IPS DF 4.7 (cell line): ENCODE results near the gene STRADB.
"Not testable (repeated sequence)": the region's sequence is repeated elsewhere in the genome, so short reads cannot be mapped to it uniquely, and the experiment has no call there.

Experiments used
- DNase-seq: peaks from one replicate; pipeline ENCODE4 v3.0.0-alpha.2; 2013; ENCODE audit warnings: low spot score; ENCODE audit errors: extremely low read depth

Gene STRADB

DNA sequence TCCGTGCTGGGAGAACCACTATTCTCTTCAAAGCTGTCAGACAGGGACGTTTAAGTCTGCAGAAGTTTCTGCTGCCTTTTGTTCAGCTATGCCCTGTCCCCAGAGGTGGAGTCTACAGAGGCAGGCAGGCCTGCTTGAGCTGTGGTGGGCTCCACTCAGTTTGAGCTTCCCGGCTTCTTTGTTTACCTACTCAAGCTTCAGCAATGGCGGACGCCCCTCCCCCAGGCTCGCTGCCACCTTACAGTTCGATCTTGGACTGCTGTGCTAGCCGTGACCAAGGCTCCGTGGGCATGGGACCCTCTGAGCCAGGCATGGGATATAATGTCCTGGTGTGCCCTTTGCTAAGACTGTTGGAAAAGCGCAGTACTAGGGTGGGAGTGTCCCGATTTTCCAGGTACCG, 21.2 kb upstream of the STRADB start:
- not testable (repeated sequence) for DNase-seq

DNA sequence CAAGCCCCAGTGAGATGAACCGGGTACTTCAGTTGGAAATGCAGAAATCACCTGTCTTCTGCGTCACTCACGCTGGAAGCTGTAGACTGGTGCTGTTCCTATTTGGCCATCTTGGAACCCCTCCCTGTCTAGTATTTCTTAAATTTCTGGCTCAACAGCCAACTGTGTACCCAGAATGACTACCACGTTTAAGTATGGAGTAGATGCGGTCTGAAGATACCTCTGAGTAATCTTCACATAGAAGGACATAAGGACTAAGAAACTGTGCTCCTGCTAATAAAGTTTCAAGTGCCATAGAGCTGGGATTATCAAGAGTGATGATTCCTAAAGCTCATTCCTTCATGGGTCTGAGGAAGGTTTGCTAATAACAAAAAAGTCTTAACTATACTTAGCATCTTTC, 20.7 kb upstream of the STRADB start:
- no peak for DNase-seq

DNA sequence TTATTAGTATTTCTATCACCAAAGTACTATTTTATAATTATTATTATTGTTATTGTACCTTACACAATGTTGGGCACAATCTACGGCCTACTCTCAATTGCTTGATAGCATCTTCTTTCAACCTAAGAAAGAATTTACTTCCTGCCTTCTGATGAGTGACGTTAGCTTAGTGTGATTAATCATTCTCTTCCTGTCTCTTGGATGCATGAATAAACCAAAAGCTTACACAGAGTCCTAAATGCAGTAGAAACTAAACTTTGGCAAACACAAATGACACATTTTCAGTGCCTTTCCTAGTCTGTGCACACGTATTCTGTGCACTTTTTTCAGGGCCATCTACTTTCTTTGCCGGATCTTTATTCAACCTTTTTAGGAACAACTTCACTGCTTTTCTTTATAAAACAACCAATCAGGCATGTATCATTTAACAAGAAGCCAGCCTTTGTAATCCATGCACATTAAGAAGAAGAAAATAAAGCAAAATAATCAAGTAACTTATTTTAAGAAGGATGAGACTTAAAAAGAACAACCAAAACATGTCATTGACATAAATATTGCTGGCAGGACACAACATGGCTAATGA, 19.4 kb upstream of the STRADB start:
- no peak for DNase-seq

DNA sequence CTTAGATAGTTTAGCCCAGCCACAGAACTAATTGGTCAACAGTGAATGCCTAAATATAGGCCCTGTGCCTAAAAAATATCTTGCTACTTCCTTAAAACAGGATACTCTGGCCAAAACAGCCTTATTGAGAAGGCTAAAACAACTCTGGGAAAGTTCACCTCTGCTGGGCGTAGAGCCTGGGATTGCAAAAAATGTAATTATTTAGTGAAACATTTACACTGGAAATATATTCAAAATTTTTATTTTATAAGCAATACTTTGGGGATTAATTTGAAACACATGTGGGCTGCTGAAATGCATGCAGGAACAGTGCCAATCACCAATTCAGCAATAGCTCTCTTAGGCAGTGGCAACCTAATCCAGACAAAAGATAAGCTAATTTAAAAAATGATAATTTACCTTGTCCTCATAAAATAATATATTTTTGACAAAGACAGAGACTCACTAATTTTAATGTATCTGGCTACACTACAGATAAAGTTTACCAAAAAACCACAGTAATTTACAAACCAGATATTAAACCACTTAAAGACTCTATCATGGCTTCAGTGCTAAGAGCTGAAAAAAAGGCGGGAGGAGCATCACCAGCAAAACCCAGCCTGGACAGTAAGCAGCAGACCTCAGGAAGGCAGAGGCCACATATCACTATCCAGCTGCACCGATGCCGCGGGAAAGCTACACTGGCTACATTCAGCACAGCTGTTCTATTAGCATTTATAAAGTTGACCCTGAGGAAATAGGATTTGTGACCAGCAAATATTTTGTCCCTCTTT, 18.7 kb upstream of the STRADB start:
- no peak for DNase-seq

DNA sequence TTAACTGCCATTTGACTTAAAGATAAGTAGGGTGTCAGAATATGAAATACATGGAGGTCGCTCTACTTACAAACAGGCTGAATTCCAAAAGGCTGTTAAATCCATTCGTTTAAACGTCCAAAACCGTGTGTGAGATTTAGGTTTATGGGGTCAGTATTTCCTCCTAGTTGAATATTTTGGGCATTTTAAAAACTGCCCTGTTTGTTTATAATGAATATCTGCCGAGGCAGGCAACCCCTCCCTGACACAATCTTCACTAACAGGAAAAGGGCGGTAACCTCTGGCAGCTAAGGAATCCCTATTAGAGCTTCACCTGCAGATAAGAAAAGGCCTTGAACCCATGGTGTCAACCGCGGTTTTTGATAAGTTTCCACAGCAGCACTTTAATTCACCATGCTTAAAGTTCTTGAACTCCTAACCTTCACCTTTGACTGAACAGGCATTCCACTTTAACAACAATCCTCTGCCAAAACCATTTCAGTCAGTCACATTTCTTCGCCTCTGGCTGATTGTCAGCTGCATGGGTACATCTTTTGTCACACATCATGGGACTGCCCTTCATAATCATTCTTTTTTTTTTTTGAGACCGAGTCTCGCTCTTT, 18.0 kb upstream of the STRADB start:
- no peak for DNase-seq

DNA sequence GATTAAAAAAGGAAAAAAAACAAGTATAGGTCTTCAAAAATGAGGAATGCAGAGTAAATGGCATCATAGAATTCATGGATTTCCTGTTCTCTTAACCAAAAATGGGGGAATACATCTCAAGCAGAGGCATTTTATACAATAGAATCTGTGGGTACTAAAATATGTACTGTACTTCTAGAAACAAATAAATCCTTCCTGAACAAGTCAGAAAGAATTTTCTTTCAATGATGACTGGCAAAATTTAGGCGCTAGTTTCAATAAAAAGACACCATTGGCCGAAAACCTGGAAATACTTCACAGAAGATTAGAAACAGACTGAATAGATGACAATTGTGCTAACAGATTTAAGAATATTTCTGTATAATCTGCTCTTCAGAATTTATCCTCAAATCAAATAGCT, 15.4 kb upstream of the STRADB start:
- DNase-seq = no peak

DNA sequence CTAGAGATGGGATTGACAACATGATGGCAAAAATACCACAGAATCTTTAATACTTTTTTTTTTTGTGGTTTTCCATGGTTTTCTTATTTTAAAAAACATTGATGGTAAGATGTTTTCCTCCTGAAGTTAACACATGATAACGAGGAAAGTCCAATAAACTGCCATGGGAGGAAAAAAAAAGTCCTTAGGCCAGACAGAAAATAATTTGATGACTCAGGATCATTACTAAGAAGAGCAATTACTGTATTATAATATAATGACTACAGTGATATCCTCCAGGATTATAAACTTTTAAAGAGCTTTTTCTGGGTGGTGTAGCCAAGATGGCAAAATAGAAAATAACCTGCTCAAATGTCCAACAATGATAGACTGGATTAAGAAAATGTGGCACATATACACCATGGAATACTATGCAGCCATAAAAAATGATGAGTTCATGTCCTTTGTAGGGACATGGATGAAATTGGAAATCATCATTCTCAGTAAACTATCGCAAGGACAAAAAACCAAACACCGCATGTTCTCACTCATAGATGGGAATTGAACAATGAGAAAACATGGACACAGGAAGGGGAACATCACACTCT, 12.1 kb upstream of the STRADB start:
- DNase-seq = not testable (repeated sequence)

DNA sequence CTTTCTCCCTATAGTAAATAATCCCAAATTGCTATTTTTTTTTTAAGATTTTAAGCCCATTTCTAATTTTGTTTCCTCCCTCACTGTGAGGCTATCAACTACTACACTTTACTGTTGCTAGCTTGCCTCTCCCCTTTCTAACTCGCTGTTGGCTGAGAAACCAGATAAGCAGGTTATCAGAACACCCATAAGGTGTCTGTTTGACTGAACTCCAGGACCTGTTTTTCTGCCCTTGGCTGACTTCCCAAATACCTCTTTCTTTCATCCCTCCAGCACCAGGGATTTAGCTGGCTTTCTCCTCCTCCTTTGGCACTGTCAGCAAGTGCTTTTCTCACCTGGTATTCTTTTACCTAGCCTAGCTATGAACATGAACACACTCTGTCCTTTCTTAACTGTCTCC, 11.4 kb upstream of the STRADB start:
- no peak for DNase-seq

DNA sequence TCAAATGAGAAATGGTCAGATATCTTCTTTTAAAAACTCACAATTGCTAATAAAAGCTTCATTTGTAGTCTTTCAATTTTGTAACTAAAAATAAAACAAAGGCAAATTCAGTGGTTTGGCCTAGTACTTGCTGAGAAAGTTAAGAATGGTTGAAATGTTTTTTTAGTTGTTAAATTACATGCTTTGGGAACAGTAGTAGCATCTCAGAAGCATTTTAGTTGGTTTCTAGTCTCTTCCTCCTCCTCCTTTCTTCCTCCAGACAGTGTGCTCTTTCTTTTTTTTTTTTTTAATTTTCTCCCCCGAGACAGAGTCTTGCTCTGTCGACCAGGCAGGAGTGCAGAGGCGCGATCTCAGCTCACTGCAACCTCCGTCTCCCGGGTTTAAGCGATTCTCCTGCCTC, 10.1 kb upstream of the STRADB start:
- no peak for DNase-seq

DNA sequence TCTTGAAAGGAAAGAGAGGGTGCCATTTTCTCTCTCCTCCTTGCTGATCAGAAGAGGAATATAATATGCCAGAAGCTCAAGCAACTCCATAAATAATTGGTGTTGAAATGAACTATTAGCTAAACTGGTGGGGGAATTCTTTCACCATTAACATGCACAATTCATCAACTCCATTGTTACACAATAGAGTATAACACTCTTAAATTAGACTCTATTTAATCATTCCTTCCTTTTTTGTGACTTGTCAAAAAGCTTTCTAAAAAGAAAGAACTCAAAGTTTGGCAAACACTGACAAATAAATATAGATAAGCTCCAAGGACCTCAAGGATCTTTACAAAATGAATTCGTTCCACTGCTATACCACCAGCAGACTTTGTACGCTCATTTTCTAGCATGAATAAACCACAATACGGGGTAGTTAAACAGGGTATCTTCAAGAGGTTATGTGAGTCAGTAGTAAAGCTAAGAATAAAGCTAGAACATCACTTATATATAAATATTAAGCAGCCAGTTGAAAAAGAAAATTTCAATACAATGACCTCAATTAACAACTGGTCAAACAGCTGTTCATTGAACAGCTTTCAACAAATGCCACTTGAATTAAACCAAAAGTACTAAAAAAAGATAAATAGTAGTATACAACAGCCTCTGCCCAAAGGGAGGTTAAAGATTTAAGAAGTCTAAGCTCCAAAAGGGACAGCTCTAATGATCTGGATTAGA, 6.6 kb upstream of the STRADB start:
- DNase-seq = no peak

DNA sequence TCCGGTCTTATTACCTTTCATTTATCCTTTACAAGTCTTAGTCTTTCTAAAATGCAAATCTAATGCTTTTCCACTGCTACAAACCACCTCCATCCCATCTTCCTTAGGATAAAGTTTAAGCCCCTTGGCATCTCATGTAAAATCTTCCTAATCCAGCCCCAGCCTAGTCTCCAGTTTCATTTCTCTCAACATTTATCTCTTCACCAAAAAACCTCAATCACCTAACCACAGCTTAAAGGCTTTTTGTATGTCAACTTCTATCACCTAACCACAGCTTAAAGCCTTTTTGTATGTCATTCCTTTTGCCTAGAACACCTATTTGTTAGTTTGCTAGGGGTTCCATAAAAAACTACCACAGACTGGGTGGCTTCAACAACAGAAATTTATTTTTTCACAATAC, 4.5 kb upstream of the STRADB start:
- DNase-seq = no peak

DNA sequence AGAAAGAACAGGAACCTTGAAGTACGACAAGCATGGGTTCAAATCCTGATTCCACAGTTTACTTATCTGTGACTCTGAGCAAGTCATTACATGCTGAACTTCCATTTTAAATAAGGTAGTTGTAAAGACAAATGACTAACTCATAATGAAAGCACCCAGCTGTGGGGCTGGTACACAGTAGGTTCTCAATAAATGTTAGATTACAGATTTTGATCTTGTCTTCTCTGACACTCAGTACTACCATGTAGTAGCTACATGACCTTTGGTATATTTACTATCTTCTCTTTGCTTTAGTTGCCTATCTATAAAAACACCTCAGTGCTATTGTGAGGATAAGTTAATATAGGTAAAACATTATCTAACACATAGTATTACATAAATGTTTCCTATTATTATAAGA, 3.5 kb upstream of the STRADB start:
- DNase-seq = no peak

DNA sequence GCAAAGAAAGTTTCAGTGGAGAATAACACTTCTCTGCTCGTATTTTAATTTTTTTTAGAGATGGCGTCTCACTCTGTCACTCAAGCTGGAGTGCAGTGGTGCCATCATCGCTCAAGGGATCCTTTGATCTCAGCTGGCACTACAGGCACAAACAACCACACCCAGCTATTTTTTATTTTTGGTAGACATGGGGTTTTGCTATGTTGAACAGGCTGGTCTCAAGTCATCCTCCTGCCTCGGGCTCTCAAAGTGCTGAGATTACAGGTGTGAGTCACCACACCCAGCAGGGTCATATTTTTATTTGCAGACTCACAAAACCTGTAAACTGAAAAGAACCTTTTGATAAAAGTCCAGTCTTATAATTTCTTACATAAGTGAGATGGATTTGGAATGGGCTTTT, 2.8 kb upstream of the STRADB start:
- no peak for DNase-seq

DNA sequence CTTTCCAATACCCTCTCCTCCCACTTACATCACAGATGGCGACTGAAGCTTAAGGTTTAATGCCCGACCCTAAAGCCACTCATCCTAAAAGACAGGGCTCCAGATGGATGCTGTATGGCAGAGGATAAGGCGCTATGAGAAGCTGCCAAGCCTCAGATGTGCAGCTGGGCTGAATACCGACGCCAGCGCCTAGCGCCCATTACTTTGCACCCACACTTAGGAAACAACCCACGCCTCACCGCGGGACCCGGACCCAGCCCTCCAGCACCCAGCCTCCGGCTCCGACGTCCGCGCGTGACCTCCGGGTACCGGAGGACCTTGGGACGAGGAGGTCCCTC, 617 bp upstream of the STRADB start:
- DNase-seq = no peak

DNA sequence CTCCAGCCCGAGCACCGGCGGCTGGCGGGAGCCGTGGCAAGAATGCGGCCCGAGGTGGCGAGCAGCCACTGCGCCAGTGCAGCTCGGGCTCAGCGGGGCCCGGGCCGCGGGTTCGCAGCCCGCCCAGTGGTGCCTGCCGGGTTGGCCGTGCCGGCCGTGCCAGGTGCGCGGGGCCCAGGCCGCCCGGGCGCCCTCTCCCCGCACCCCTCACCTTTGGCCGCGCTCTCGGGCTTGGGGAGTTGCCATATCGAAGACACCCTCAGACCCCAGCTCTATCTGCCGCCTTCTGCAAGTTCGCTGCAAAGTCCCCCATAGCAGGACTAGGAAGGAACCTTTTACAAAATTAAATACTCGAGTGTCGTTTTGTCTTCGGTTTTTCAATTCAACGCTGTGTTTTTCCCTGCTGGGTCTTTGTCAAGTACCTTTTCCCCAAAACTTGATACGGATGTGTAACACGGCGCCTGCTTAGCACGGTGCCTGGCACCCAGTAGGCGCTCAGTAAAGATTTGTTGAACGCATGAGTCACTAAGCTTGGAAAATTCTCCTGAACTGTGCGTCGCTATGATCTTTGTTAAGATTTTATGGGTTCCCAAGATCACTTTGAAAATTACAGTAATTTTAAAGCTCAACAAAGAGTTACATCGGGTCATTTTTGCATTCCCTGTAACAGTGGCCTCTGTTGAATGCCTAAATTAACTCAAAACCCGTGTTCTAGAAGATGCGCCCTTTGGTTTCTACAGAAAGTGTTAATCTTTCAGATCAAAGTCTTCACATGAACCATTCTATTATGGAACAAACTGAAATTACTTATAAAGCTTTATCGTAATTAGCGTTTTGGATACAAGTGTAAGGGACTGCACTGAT, 750 bp downstream of the STRADB start:
- no peak for DNase-seq

DNA sequence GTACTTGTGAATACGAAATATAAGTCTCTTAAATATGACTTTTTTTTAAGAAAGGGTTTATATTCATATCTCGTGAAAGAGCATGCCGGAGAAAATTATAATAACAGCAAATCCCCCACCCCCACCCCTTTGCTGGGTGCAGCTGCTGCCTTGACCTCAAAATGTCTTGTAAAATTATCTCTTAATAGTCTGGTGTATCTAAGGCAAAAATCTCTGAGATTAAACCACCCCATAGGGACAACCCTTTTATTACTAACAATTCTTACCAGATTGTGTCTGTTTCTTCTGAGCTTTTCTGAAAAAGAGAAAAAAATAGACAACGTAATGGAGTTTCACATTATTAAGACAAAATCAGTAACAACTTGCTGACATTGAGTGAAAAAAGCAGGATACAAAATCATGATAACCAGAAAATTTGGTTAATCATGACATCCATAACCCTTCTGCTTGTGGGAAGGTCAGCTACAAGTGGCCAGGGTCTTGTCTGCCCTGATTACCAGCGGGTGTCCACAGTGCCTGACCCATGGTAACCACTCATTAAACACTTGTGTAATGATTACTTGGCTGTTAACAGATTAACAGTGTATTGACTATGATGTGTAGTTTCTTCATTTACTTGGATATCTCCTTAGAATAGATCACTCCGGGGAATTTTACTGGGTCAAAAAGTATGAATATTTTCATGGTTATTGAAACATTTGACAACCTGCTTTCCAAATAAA, 1.5 kb downstream of the STRADB start:
- no peak for DNase-seq

DNA sequence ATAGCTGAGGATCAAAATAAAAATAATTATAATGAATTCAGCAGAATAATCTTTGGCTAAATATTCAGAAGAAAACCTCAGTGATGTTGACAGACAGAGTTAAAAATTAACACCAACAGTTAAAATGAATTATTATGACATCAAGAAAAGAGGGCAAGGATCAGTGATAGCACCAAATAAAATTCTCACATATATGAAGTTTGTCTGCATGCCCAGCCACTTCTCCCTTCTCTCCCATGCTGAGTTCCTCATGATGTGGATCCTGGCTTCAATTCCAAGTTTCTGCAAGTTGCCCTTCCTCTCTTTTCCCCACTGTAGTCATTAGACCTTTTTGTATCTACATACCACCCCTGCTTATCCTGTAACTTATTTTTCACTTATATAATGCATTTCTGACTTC, 6.8 kb downstream of the STRADB start:
- no peak for DNase-seq

DNA sequence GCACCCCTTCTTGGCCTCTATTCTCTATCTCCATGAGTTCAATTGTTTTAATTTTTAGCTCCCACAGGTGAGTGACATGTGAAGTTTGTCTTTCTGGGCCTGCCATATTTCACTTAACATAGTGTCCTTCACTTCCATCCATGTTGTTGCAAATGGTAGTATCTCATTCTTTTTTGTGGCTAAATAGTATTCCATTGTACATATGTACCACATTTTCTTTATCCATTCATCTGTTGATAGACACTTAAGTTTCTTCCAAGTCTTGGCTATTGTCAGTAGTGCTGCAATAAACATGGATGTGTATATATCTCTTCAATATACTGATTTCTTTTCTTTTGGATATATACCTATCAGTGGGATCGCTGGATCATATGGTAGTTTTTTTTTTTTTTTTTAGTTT, 9.0 kb downstream of the STRADB start:
- no peak for DNase-seq

DNA sequence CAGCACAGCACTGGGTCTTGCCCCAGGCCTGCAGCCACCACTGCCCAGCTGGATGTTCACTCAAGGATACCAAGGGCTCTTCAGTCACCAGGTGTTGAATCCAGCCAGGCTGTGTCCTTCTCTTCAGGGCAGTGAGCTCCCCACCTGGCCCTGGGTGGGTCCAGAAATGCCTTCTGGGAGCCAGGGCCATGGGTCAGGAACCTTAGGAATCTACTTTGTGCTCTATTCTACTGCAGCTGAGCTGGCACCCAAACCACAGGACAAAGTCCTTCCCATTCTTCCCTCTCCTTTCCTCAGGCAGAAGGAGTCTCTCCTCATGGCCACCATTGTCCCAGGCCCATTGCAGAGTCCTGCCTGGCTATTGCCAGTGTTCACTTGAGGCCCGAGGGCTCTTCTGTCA, 13.0 kb downstream of the STRADB start:
- DNase-seq = no peak

DNA sequence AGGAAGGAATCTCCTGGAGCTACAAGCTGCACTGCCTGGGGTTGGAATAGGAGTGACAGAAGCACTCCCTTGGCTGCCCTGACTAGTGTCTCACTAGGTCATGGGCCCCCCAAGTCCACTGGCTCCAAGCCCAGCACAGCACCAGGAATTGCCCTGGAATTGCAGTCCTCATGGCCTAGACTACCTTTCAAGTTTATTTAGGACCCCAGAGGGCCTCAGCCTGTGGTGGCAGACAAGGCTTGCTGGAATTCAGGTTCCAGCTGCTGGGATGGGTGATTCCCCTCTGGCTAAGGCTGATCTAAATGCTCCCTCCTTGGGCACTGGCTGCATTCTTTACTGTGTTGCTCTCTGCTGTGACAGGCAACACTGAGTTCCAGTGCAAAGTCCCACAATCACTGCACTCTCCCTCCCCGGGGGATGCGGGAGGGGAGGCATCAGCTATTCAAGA, 14.0 kb downstream of the STRADB start:
- no peak for DNase-seq
